ENCODE data around the gene DIDO1.
A peak's percentile ranks its signal among the peaks of the same experiment; 100 is the strongest.
"Not testable (repeated sequence)": the region's sequence is repeated elsewhere in the genome, so short reads cannot be mapped to it uniquely, and the experiment has no call there.

DIDO1 gene

GRCh38 chr20:62855120-62855519 lies 71.2 kb downstream of the DIDO1 start:
- Mint-ChIP-seq H3K36me3 (ENCODE audit: low read depth) (peaks cover 39% of the 10 kb centered on the region), H3K27me3 (ENCODE audit: low read depth, poor library complexity) (peaks cover 20% of the 10 kb centered on the region), H3K4me1 (peaks cover 26% of the 10 kb centered on the region), H3K4me3 (no peak overlapping the region), H3K27ac (no peak overlapping the region), H3K9me3 (no peaks in the 10 kb centered on the region)
- no peak for DNase-seq
- TF ChIP-seq CTCF (IDR thresholded peaks at IDR 0.05): no peak

GRCh38 chr20:62854121-62854520 lies 72.2 kb downstream of the DIDO1 start:
- Mint-ChIP-seq H3K4me3 (no peak overlapping the region), H3K36me3 (ENCODE audit: low read depth) (peaks cover 42% of the 10 kb centered on the region)

GRCh38 chr20:62853304-62853703 lies 73.0 kb downstream of the DIDO1 start:
- Mint-ChIP-seq H3K4me1 (peaks cover 14% of the 10 kb centered on the region), H3K36me3 (ENCODE audit: low read depth) (peaks cover 45% of the 10 kb centered on the region)
- not testable (repeated sequence) for H3K27ac Mint-ChIP-seq; H3K4me3 Mint-ChIP-seq; H3K9me3 Mint-ChIP-seq; DNase-seq; H3K27me3 Mint-ChIP-seq (ENCODE audit: low read depth, poor library complexity)

More at GRCh38 chr20:62854121-62854520, 72.2 kb downstream of the DIDO1 start:
- H3K27me3 Mint-ChIP-seq (ENCODE audit: low read depth, poor library complexity): peaks cover 10% of the 10 kb centered on the region
- TF ChIP-seq CTCF (IDR thresholded peaks at IDR 0.05): no peak
- no peaks in the 10 kb centered on the region for H3K9me3 Mint-ChIP-seq
- peaks cover 18% of the 10 kb centered on the region for H3K4me1 Mint-ChIP-seq
- DNase-seq: no peak
- H3K27ac Mint-ChIP-seq: peak overlapping the region; percentile 70

GRCh38 chr20:62852841-62853240 lies 73.5 kb downstream of the DIDO1 start:
- no peak for DNase-seq
- Mint-ChIP-seq H3K4me1 (peaks cover 13% of the 10 kb centered on the region), H3K4me3 (no peak overlapping the region), H3K27ac (no peak overlapping the region), H3K9me3 (no peaks in the 10 kb centered on the region), H3K36me3 (ENCODE audit: low read depth) (peaks cover 47% of the 10 kb centered on the region), H3K27me3 (ENCODE audit: low read depth, poor library complexity) (peaks cover 5% of the 10 kb centered on the region)
- TF ChIP-seq CTCF (IDR thresholded peaks at IDR 0.05): no peak

GRCh38 chr20:62852196-62852595 lies 74.1 kb downstream of the DIDO1 start:
- H3K4me1 Mint-ChIP-seq: peaks cover 17% of the 10 kb centered on the region
- no peak overlapping the region for H3K27ac Mint-ChIP-seq
- no peak for DNase-seq
- H3K4me3 Mint-ChIP-seq: no peak overlapping the region
- no peaks in the 10 kb centered on the region for H3K9me3 Mint-ChIP-seq
- peaks cover 46% of the 10 kb centered on the region for H3K36me3 Mint-ChIP-seq (ENCODE audit: low read depth)
- no peak for TF ChIP-seq CTCF (IDR thresholded peaks at IDR 0.05)
- H3K27me3 Mint-ChIP-seq (ENCODE audit: low read depth, poor library complexity): peaks cover 5% of the 10 kb centered on the region

- H3K36me3 Mint-ChIP-seq (ENCODE audit: low read depth): peaks cover 51% of the 10 kb centered on the region
- H3K4me3 Mint-ChIP-seq: no peak overlapping the region
These were observed 75.9 kb downstream of the DIDO1 start for GRCh38 chr20:62850333-62850974.

More at GRCh38 chr20:62850333-62850974, 75.9 kb downstream of the DIDO1 start:
- TF ChIP-seq CTCF (IDR thresholded peaks at IDR 0.05): no peak
- Mint-ChIP-seq H3K27ac (no peak overlapping the region), H3K4me1 (peaks cover 28% of the 10 kb centered on the region), H3K27me3 (ENCODE audit: low read depth, poor library complexity) (peaks cover 5% of the 10 kb centered on the region), H3K9me3 (no peaks in the 10 kb centered on the region)
- no peak for DNase-seq

Measured in nephron progenitor cell (in vitro differentiated cells).